MM.1S (cell line): ENCODE data around the gene ZNF366.

ENCODE experiments used
- CTCF ChIP-seq: fragments of 300-600 bp; sonication (generic); IDR thresholded peaks from 2 replicates; pipeline ENCODE4 v1.5.1; 2016; ENCODE audit warnings: antibody characterized with exemption, low read length, mixed read lengths
- EZH2 ChIP-seq: fragments of 300-600 bp; sonication (generic); optimal IDR thresholded peaks from 2 replicates; pipeline ENCODE3; 2017; ENCODE audit warnings: low read depth, mild to moderate bottlenecking, antibody characterized with exemption, low read length, mixed read lengths
- EZH2phosphoT487 ChIP-seq: fragments of 300-600 bp; sonication (generic); IDR thresholded peaks from 2 replicates; pipeline ENCODE4 v1.6.1; 2018; ENCODE audit warnings: antibody characterized with exemption, low read length

- TF ChIP-seq CTCF (no peak), EZH2 (no peak), EZH2phosphoT487 (no peak)
These were observed 109.4 kb downstream of the ZNF366 start for GRCh38 chr5:72397836-72398235.
